NCI-H2029 (cell line): ENCODE data around the gene MALRD1.

ENCODE experiments used
- DNase-seq: peaks from one replicate; lab custom pipeline; 2025; lab: John Stamatoyannopoulos, UW

MALRD1 gene

GRCh38 chr10:19577807-19578206, 529.2 kb downstream of the MALRD1 start:
- DNase-seq: no peak

- DNase-seq: no peak
These were observed 530.0 kb downstream of the MALRD1 start for GRCh38 chr10:19578571-19578970.

- no peak for DNase-seq
These were observed 531.4 kb downstream of the MALRD1 start for GRCh38 chr10:19579761-19580545.

- DNase-seq: no peak
These were observed 532.1 kb downstream of the MALRD1 start for GRCh38 chr10:19580691-19581090.

- DNase-seq: no peak
These were observed 540.0 kb downstream of the MALRD1 start for GRCh38 chr10:19588608-19589007.

GRCh38 chr10:19592276-19592675, 543.7 kb downstream of the MALRD1 start:
- no peak for DNase-seq

GRCh38 chr10:19595212-19595845, 546.7 kb downstream of the MALRD1 start:
- no peak for DNase-seq

GRCh38 chr10:19605806-19606205, 557.2 kb downstream of the MALRD1 start:
- DNase-seq: no peak

GRCh38 chr10:19606968-19607367, 558.4 kb downstream of the MALRD1 start:
- no peak for DNase-seq

- no peak for DNase-seq
These were observed 563.2 kb downstream of the MALRD1 start for GRCh38 chr10:19611775-19612174.

- DNase-seq: no peak
These were observed 568.4 kb downstream of the MALRD1 start for GRCh38 chr10:19616966-19617365.

- no peak for DNase-seq
These were observed 572.2 kb downstream of the MALRD1 start for GRCh38 chr10:19620811-19621210.

GRCh38 chr10:19623321-19623720, 574.7 kb downstream of the MALRD1 start:
- DNase-seq: no peak

- no peak for DNase-seq
These were observed 577.6 kb downstream of the MALRD1 start for GRCh38 chr10:19626156-19626555.

- no peak for DNase-seq
These were observed 580.4 kb downstream of the MALRD1 start for GRCh38 chr10:19628767-19629560.

- no peak for DNase-seq
These were observed 581.0 kb downstream of the MALRD1 start for GRCh38 chr10:19629567-19629966.

GRCh38 chr10:19634163-19634562, 585.6 kb downstream of the MALRD1 start:
- no peak for DNase-seq

GRCh38 chr10:19638182-19638895, 589.7 kb downstream of the MALRD1 start:
- DNase-seq: no peak

- no peak for DNase-seq
These were observed 590.3 kb downstream of the MALRD1 start for GRCh38 chr10:19638896-19639233.

- no peak for DNase-seq
These were observed 592.1 kb downstream of the MALRD1 start for GRCh38 chr10:19640566-19641263.

GRCh38 chr10:19651549-19651948, 602.9 kb downstream of the MALRD1 start:
- DNase-seq: no peak

GRCh38 chr10:19652750-19653149, 604.1 kb downstream of the MALRD1 start:
- DNase-seq: no peak
